Measurements from ENCODE around the gene CRYBA4.
A peak's percentile ranks its signal among the peaks of the same experiment; 100 is the strongest.

CRYBA4 gene

DNA sequence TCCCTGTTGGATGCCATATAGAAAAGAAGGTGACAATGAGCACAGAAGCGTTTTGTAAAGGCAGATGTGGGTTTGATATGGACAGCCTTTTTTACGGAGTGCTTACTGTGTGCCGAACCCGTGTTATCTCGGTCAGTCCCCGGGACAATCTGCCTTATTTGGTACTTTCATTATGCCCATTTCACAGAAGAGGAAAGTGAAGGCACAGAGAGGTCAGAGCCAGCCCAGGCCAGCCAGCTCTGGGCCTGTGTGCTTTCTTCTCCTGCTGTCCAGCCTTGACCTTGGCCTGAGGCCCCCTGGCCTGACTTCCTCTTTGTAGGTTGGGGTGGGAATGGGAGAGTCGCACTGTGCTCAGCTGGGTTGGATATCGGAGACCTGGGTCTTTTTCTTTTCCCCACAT, 3.3 kb upstream of the CRYBA4 start:
- DNase-seq, result no peak
- in situ Hi-C loops (cut with MboI; ENCODE audit: low pct_unique_long_range_greater_than_20kb, low sequenced_read_pairs), result no loop called here

DNA sequence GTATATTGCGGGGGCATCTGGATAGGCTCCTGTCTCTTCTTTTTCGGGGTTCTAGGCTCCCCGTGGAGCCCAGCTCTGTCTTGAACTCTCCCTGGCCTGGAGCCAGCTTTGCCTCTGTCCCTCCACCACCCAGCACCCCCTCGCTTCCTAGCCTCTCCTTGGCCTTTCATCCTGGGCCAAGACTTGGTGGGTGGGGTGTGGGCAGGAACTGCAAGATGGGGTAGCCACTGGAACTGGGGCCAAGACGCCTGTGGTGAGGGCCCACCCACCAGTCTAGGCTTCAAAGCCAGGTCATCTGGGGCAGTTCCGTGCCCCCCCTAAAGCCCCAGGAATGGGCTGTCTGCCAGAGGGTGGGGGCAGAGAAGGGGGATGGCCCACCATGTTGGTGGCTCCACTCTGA, 2.3 kb upstream of the CRYBA4 start:
- no peak for DNase-seq
- in situ Hi-C loops (cut with MboI; ENCODE audit: low pct_unique_long_range_greater_than_20kb, low sequenced_read_pairs), result no loop called here

- in situ Hi-C loops (cut with MboI; ENCODE audit: low pct_unique_long_range_greater_than_20kb, low sequenced_read_pairs), result no loop called here
- no peak for DNase-seq
These were observed 1.6 kb upstream of the CRYBA4 start for GRCh38 chr22:26620197-26620596.

- in situ Hi-C loops (cut with MboI; ENCODE audit: low pct_unique_long_range_greater_than_20kb, low sequenced_read_pairs), result no loop called here
- DNase-seq, result no peak
These were observed 2.2 kb downstream of the CRYBA4 start for GRCh38 chr22:26623984-26624383.

GRCh38 chr22:26624803-26625202, 3.0 kb downstream of the CRYBA4 start:
- in situ Hi-C loops (cut with MboI; ENCODE audit: low pct_unique_long_range_greater_than_20kb, low sequenced_read_pairs), result no loop called here
- DNase-seq, result no peak

- DNase-seq, result no peak
- in situ Hi-C loops (cut with MboI; ENCODE audit: low pct_unique_long_range_greater_than_20kb, low sequenced_read_pairs), result no loop called here
These were observed 8.4 kb downstream of the CRYBA4 start for GRCh38 chr22:26629988-26630761.

- DNase-seq, result no peak
- in situ Hi-C loops (cut with MboI; ENCODE audit: low pct_unique_long_range_greater_than_20kb, low sequenced_read_pairs), result no loop called here
These were observed 9.5 kb downstream of the CRYBA4 start for GRCh38 chr22:26631282-26631681.

DNA sequence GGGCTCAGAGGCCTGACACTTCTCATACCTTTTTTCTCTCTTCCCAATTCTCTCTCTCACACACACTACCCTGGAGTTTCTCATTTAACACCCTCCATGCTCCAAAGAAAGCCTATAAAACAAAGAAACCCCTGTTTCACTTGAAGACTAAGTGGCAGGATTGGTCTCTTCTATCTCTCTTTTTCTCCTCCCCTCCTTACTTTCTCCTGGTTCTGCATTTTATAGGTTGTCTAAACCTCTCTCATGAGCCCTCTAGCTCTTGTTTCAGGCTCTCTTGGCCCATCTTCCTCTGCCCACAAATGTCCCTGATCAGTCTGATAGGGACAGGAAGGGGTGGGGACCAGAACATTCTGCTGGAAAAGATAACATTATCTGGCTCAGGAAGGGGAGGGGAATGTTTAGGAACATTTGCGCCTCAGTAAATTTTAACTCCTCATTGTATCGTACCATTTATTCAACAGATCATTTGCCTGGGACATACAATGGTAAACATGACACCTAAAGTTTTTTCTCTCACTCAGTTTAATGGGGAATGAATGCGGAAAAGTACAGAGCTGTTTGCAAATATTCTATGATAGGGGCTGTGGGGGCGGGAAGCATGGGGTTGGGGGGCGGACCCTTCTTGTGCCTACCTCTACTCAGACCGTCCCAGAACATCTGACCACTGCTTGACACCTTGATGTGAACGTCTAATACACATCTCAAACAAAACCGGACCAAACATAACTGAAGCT, 10.8 kb downstream of the CRYBA4 start:
- DNase-seq, result peak; percentile 85
- in situ Hi-C loops (cut with MboI; ENCODE audit: low pct_unique_long_range_greater_than_20kb, low sequenced_read_pairs), result no loop called here

GRCh38 chr22:26634189-26634588, 12.4 kb downstream of the CRYBA4 start:
- in situ Hi-C loops (cut with MboI; ENCODE audit: low pct_unique_long_range_greater_than_20kb, low sequenced_read_pairs), result no loop called here
- DNase-seq, result no peak

DNA sequence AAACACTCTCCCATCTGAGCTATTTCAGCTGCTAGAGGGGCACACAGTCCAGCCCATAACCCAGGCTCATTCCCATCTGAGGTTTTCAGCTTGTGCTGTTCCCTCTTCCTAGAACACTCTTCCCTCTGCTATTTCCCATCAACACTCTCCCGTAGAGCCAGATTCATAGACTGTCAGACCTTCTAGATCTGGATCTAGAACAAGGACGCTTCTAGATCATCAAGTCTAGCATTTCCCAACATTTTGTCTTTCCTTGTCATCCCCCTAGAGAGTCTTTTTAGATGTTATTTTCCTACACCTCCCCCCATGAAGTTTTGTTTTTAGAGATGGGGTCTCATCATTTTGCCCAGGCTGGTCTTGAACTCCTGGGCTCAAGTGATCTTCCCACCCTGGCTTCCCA, 13.4 kb downstream of the CRYBA4 start:
- in situ Hi-C loops (cut with MboI; ENCODE audit: low pct_unique_long_range_greater_than_20kb, low sequenced_read_pairs), result no loop called here
- DNase-seq, result no peak

DNA sequence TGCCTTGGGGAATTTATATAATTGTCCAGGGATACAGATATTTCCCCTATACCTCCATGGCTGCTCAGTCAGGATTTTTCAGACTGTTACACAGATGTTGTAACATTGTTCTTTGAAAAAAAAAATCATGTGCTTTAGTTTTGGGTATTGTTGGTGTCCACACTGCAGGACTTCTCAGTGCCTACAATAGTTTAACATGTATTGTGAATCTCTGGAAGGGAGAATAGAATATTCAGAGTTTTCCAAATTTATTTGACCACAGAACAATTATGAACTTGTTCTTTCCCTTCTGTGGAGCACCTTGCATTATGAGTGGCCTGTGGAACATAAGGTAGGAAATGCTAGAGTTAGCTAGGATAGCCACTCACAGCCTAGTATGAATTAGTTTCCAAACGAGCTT, 14.5 kb downstream of the CRYBA4 start:
- in situ Hi-C loops (cut with MboI; ENCODE audit: low pct_unique_long_range_greater_than_20kb, low sequenced_read_pairs), result no loop called here
- no peak for DNase-seq

DNA sequence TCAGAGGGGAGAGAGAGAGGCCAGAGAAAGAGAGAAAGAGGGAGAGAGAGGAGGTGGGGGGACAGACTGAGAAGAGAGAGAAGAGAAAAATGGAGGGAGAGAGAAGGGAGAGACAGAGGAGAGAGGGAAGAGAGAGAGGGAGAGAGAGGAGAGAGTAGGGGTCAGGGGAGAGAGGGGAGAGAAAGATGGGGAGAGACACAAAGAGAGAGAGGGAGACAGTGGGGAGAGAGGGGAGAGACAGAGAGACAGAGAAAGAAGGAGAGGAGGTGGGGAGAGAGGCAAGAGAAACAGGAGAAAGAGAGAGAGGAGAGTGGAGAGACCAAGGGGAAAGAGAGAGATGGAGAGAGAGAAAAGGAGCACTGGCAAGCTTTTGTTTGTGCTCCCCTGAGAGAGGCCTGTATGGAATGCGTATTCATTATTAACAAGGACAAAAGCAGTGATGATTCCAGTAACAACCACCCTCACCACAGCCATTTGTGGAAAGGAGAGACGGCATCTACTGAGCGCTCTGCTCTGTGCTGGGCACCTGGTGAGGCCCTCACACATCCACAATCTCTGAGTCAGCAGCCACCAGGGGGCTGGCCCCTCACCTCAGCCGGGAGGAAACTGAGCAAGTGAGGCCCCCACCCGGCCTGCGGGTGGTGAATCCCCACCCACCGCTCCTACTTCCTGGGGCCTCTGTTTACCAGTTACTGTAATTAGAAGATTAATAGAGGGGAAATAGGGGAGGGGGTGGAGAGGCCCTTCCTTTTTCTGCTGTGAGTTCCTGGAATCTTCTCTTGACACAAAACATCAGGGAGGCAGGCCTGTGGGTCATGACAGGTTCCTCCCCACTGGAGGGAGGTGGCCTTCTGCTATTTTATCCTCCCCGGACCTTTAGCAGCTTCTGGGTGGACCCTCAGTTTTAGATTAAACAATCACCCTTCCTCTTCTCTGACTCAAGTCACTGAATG, 21.0 kb downstream of the CRYBA4 start:
- in situ Hi-C loops (cut with MboI; ENCODE audit: low pct_unique_long_range_greater_than_20kb, low sequenced_read_pairs), result no loop called here

GRCh38 chr22:26643418-26644100, 21.8 kb downstream of the CRYBA4 start:
- in situ Hi-C loops (cut with MboI; ENCODE audit: low pct_unique_long_range_greater_than_20kb, low sequenced_read_pairs), result no loop called here
- no peak for DNase-seq

More for the DNA sequence above, 21.0 kb downstream of the CRYBA4 start:
- DNase-seq, result peak; percentile 89

GRCh38 chr22:26646158-26646557, 24.4 kb downstream of the CRYBA4 start:
- in situ Hi-C loops (cut with MboI; ENCODE audit: low pct_unique_long_range_greater_than_20kb, low sequenced_read_pairs), result no loop called here
- DNase-seq, result no peak

DNA sequence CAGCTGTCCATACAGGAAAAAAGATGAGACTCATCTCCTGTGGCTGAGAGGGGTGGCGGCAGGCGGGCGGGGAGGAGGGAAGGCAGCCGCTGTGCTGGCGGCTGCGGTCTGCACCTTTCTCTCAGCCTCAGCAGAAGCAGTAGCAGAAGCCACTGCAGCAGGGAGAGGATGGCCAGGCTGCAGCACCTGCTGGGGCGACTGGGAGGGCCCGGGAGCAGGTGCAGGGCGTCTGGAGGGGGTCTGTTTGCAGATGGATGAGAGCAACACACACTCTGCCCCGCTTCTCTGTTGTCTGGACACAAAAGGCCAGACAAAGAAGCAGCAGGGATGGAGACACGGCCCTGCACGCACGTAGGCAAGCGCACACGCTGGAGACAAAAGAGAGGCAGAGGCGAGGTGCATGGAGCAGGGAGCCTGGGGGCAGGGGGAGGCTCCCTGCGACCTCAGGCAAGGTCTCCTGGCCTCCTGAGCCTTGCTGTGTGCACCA, 26.3 kb downstream of the CRYBA4 start:
- peak; percentile 61 for DNase-seq

DNA sequence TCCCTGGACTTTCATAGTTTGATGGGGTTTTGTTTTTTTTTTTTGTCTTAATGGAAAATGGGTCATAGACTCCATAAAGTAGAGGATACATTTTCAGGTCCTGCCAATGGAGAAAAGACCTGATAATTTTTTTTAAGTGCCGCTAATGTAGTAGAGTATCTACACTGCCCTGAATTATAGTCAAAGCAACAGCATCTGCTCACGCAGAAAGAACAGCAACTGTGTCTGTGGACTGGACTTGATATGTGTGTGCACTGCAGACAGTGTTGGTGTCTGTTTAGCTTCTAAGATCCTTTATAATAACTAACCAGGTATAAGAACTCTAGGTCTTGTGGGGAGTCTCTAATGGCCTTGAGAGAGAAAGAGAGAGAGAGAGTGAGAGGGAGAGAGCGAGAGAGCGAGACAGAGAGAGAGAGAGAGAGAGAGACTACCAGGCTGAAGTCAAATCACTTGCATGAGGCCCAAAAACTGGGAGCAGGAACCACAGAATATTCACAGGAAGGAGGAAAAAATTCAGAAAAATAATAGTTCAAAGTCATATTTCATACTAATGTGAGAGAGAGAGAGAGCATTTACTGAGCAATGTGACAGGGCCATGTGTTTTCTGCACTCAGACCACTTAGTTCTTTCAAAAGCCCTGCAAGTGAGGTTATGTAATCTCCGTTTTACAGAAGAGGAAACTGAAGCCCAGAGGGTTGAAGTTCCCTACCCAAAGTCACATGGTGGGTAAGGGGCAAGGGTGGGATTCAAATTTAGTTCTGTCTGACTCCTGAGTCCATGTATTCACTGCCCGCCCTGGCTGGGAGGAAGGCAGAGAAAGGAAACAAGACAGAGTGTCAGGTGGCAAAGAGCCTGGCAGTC, 27.0 kb downstream of the CRYBA4 start:
- in situ Hi-C loops (cut with MboI; ENCODE audit: low pct_unique_long_range_greater_than_20kb, low sequenced_read_pairs), result no loop called here
- DNase-seq, result peak; percentile 58

More for the DNA sequence above, 26.3 kb downstream of the CRYBA4 start:
- in situ Hi-C loops (cut with MboI; ENCODE audit: low pct_unique_long_range_greater_than_20kb, low sequenced_read_pairs), result no loop called here

GRCh38 chr22:26650722-26651421, 29.1 kb downstream of the CRYBA4 start:
- in situ Hi-C loops (cut with MboI; ENCODE audit: low pct_unique_long_range_greater_than_20kb, low sequenced_read_pairs), result no loop called here
- DNase-seq, result no peak

Measured in KBM-7 (cell line).